Right lobe of liver (tissue), 6 donors: ENCODE results near the gene AMPD1. TPM values are rescaled to one million over a fixed set of nuclear protein-coding genes. Genes with fewer than 3 reads are reported as not detected.
A peak's percentile ranks its signal among the peaks of the same experiment; 100 is the strongest.

Experiments
- ATAC-seq, 4 donors: fragments of 200-7000 bp; cut with Tn5 transposase; one replicate each; pipeline ENCODE4 v1.9.1; 2020; ENCODE audit warnings: mild to moderate bottlenecking in 4 of 4, moderate library complexity in 4 of 4
- DNase-seq, 3 donors: peaks; one replicate each; pipeline ENCODE4 v3.0.0-alpha.2; 2020
- H3K27ac ChIP-seq, 3 donors: fragments of 200-600 bp; one replicate each; pipeline ENCODE4 v1.8.0; 2022
- H3K27me3 ChIP-seq, 2 donors: fragments of 200-600 bp; one replicate each; pipeline ENCODE4 v1.8.0; 2022
- H3K36me3 ChIP-seq, 4 donors: fragments of 200-600 bp; sonication (generic) in 1 of 4; one replicate each; pipeline versions ENCODE4 v1.5.1 to v1.8.0; 2017 to 2022; ENCODE audit warnings: control low read depth in 1 of 4
- H3K4me1 ChIP-seq, 4 donors: fragments of 200-600 bp; sonication (generic) in 1 of 4; one replicate each; pipeline versions ENCODE4 v1.5.1 to v1.8.0; 2017 to 2022; ENCODE audit warnings: control low read depth in 1 of 4
- H3K4me3 ChIP-seq, 3 donors: fragments of 200-600 bp; one replicate each; pipeline ENCODE4 v1.8.0; 2022
- H3K9me3 ChIP-seq, 4 donors: fragments of 200-600 bp; sonication (generic) in 1 of 4; one replicate each; pipeline versions ENCODE4 v1.5.1 to v1.8.0; 2017 to 2022; ENCODE audit warnings: control low read depth in 1 of 4
- POLR2A ChIP-seq: fragments of 450-650 bp; IDR thresholded peaks from one replicate; pipeline ENCODE4 v1.6.1; 2017; ENCODE audit warnings: antibody characterized with exemption, mild to moderate bottlenecking
- WGBS: methylation state at CpG from one replicate; pipeline ENCODE4 v1.1.6; 2018; ENCODE audit warnings: low coverage, low lambda C conversion rate; ENCODE audit not compliant: insufficient coverage; ENCODE audit errors: missing lambda C conversion rate; 5-methylcytosine and 5-hydroxymethylcytosine counted together
- intact Hi-C, 2 donors: fragments of 100-400 bp; cut with DNase I; formaldehyde crosslinking; loops; one replicate each; pipeline versions ENCODE4 v1.11.2 to v1.14.1; 2022
- total RNA-seq, 6 experiments: library from RNA; depleted of rRNA in 2 of 6; stranded (reverse); fragments of >200 nt in 2 of 6; fragmentation: NEBNext Ultra II Directional in 3 of 6; extraction: Animal tissue kit (Norgen Biotek cat#: 25700) in 3 of 6; gene quantifications; one replicate each; pipeline versions ENCODE4 v1.1.0 to v1.2.4, GENCODE V29; 2016 to 2023
- TF ChIP-seq, protein P1 (sequence below), 4 donors: fragments of 200-600 bp in 3 of 4; fragments of 450-650 bp in 1 of 4; IDR thresholded peaks; one replicate each; pipeline versions ENCODE4 v1.5.1 to v1.8.0; 2016 to 2022; ENCODE audit warnings: antibody characterized with exemption in 4 of 4, mild to moderate bottlenecking in 2 of 4
- donor health status: DM: no; HTN: yes; CAD: no.
- donor health status: DM: no; HTN: no; CAD: no.
- donor health status: DM: no; HTN: no; CAD: no.
- donor health status: DM: no; HTN: yes; CAD: no.
- donor health status: DM: no; HTN: yes; CAD: no.

AMPD1 gene
- total RNA-seq, 6 experiments from 2014 or later, result 0.12 to 0.19 (median 0.13) TPM; not detected in 3

DNA sequence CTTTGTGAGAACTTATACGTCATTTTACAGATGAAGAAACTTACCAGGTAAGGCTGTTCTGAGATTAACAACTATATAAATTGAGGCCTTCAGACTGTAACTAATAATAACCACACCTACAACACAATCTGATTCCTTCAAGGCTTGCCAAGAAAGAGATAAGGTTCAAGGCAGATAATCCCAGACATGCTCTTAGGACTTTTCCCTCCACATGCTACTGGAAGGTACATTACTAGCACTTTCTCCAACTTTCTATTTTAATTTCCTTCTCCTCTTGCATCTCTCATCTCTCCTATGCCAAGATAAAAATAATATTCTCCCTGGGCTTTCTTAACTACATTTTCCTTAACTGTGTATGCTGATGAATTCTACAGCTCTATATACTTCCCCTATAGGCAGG lies 40.1 kb upstream of the AMPD1 start:
- 90% methylated on average over 1 of the region's 1 CpG for WGBS
- no peak overlapping the region for H3K27ac ChIP-seq

GRCh38 chr1:114729782-114730181 lies 34.4 kb upstream of the AMPD1 start:
- Histone ChIP-seq H3K4me1 (peaks cover 0 to 14% (median 4%) of the 10 kb centered on the region in 4 donors), H3K4me3 (no peak overlapping the region), H3K27me3 (no peaks in the 10 kb centered on the region), H3K9me3 (no peaks in the 10 kb centered on the region), H3K36me3 (peaks cover 0 to 89% (median 28%) of the 10 kb centered on the region in 4 donors), H3K27ac (peak overlapping the region in 1 of 3 donors; percentile 4)
- 46% methylated on average over 1 of the region's 1 CpG for WGBS
- peak in 1 of 3 donors; percentile 64 for DNase-seq
- no peak for TF ChIP-seq POLR2A
- TF ChIP-seq, protein P1, sequence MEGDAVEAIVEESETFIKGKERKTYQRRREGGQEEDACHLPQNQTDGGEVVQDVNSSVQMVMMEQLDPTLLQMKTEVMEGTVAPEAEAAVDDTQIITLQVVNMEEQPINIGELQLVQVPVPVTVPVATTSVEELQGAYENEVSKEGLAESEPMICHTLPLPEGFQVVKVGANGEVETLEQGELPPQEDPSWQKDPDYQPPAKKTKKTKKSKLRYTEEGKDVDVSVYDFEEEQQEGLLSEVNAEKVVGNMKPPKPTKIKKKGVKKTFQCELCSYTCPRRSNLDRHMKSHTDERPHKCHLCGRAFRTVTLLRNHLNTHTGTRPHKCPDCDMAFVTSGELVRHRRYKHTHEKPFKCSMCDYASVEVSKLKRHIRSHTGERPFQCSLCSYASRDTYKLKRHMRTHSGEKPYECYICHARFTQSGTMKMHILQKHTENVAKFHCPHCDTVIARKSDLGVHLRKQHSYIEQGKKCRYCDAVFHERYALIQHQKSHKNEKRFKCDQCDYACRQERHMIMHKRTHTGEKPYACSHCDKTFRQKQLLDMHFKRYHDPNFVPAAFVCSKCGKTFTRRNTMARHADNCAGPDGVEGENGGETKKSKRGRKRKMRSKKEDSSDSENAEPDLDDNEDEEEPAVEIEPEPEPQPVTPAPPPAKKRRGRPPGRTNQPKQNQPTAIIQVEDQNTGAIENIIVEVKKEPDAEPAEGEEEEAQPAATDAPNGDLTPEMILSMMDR (IDR thresholded peaks at IDR 0.05), result no peak
- intact Hi-C loops, result no loop called here
- ATAC-seq, result peak in 2 of 4 donors; percentile 37 to 75

More for the DNA sequence above, 40.1 kb upstream of the AMPD1 start:
- TF ChIP-seq, protein P1 (IDR thresholded peaks at IDR 0.05), result no peak
- TF ChIP-seq POLR2A, result no peak
- Histone ChIP-seq H3K27me3 (no peaks in the 10 kb centered on the region), H3K4me3 (no peak overlapping the region), H3K36me3 (peaks cover 0 to 72% (median 43%) of the 10 kb centered on the region in 4 donors), H3K4me1 (peaks cover 0 to 2% (median under 1%) of the 10 kb centered on the region in 4 donors), H3K9me3 (no peaks in the 10 kb centered on the region)
- ATAC-seq, result no peak
- DNase-seq, result no peak
- intact Hi-C loops, result no loop called here

GRCh38 chr1:114728553-114728952 lies 33.2 kb upstream of the AMPD1 start:
- Histone ChIP-seq H3K4me3 (no peak overlapping the region), H3K27ac (no peak overlapping the region), H3K36me3 (peaks cover 0 to 89% (median 28%) of the 10 kb centered on the region in 4 donors), H3K27me3 (no peaks in the 10 kb centered on the region), H3K4me1 (peaks cover 0 to 14% (median 4%) of the 10 kb centered on the region in 4 donors), H3K9me3 (no peaks in the 10 kb centered on the region)
- intact Hi-C loops, result no loop called here
- no peak for DNase-seq
- no peak for ATAC-seq
- TF ChIP-seq, protein P1 (IDR thresholded peaks at IDR 0.05), result no peak
- WGBS, result 68% methylated on average over 2 of the region's 2 CpGs

DNA sequence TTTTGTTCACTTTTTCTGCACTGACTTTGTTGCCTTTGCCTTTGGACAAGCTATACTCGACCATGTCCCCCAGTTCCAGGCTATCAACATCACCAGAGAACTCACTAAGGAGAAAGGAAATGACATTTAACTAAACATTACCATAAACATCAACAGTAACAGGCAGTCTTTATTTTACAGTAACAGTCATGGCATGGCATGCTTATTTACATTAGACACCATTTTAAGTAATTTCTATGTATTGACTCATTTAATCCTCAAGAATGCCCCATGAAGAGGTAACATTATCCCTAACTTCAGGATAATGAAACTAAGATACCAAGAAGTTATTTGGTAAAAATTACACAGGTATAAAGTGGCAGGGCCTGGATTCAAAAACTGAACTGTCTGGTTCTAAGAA lies 29.9 kb upstream of the AMPD1 start:
- DNase-seq (no peak), ATAC-seq (no peak)
- 69% methylated on average over 1 of the region's 1 CpG for WGBS
- no peak for TF ChIP-seq POLR2A
- TF ChIP-seq, protein P1 (IDR thresholded peaks at IDR 0.05), result no peak
- Histone ChIP-seq H3K9me3 (no peaks in the 10 kb centered on the region), H3K4me3 (no peak overlapping the region), H3K27ac (no peak overlapping the region), H3K4me1 (peaks cover 0 to 18% (median 7%) of the 10 kb centered on the region in 4 donors), H3K36me3 (peaks cover 0 to 78% (median 21%) of the 10 kb centered on the region in 4 donors), H3K27me3 (no peaks in the 10 kb centered on the region)
- intact Hi-C loops, result no loop called here
